Liver (tissue), 9 donors: Measurements from ENCODE around the gene TMTC1. TPM values are rescaled to one million over a fixed set of nuclear protein-coding genes. Genes with fewer than 3 reads are reported as not detected.

ENCODE experiments used
- DNase-seq: peaks from one replicate; pipeline ENCODE4 v3.0.0-alpha.2; 2017; ENCODE audit warnings: low spot score
- H3K27ac ChIP-seq, 2 donors: one replicate each; pipeline ENCODE4 v1.7.0; 2013; ENCODE audit warnings: inconsistent platforms in 2 of 2, low read length in 2 of 2, control low read depth in 1 of 2, low read depth in 1 of 2, mild to moderate bottlenecking in 1 of 2
- H3K27me3 ChIP-seq, 4 donors: one replicate each; pipeline versions ENCODE4 v1.6.1 to v1.7.0; 2013; ENCODE audit warnings: low read length in 3 of 4, inconsistent platforms in 1 of 4, mild to moderate bottlenecking in 1 of 4, moderate library complexity in 1 of 4; ENCODE audit not compliant: control insufficient read depth in 4 of 4, insufficient read depth in 4 of 4
- H3K36me3 ChIP-seq, 4 donors: one replicate each; pipeline versions ENCODE4 v1.6.1 to v1.7.0; 2013; ENCODE audit warnings: low read length in 3 of 4, mild to moderate bottlenecking in 3 of 4, low read depth in 1 of 4, moderate library complexity in 1 of 4; ENCODE audit not compliant: control insufficient read depth in 4 of 4, insufficient read depth in 3 of 4
- H3K4me1 ChIP-seq, 4 donors: one replicate each; pipeline versions ENCODE4 v1.6.1 to v1.7.0; 2013; ENCODE audit warnings: low read length in 3 of 4, mild to moderate bottlenecking in 3 of 4, moderate library complexity in 1 of 4; ENCODE audit not compliant: control insufficient read depth in 4 of 4, insufficient read depth in 4 of 4
- H3K4me3 ChIP-seq, 3 donors: one replicate each; pipeline versions ENCODE4 v1.6.1 to v1.7.0; 2013; ENCODE audit warnings: low read length in 3 of 3, control low read depth in 1 of 3, low read depth in 1 of 3, mild to moderate bottlenecking in 1 of 3
- H3K9ac ChIP-seq, 2 donors: one replicate each; pipeline ENCODE4 v1.7.0; 2013; ENCODE audit warnings: low read length in 2 of 2, mild to moderate bottlenecking in 2 of 2, moderate library complexity in 2 of 2, control low read depth in 1 of 2, low read depth in 1 of 2
- H3K9me3 ChIP-seq, 4 donors: one replicate each; pipeline versions ENCODE4 v1.6.1 to v1.7.0; 2013; ENCODE audit warnings: low read length in 3 of 4; ENCODE audit not compliant: control insufficient read depth in 4 of 4
- EGR1 ChIP-seq, 2 donors: IDR thresholded peaks; 2 replicates each; pipeline ENCODE4 v1.6.1; 2016 to 2018; ENCODE audit warnings: antibody characterized with exemption in 2 of 2, low read depth in 2 of 2
- FOXA1 ChIP-seq: IDR thresholded peaks from 2 replicates; pipeline ENCODE4 v1.6.1; 2016; ENCODE audit warnings: antibody characterized with exemption
- FOXA2 ChIP-seq: IDR thresholded peaks from 2 replicates; pipeline ENCODE4 v1.6.1; 2016; ENCODE audit warnings: antibody characterized with exemption
- HNF4G ChIP-seq: IDR thresholded peaks from 2 replicates; pipeline ENCODE4 v1.6.1; 2016; ENCODE audit warnings: antibody characterized with exemption
- JUND ChIP-seq, 2 donors: IDR thresholded peaks; 2 replicates each; pipeline ENCODE4 v1.6.1; 2016; ENCODE audit warnings: antibody characterized with exemption in 2 of 2
- NR2F2 ChIP-seq: IDR thresholded peaks from 2 replicates; pipeline ENCODE4 v1.6.1; 2016; ENCODE audit warnings: antibody characterized with exemption
- RAD21 ChIP-seq, 2 donors: IDR thresholded peaks; 2 replicates each; pipeline ENCODE4 v1.6.1; 2016; ENCODE audit warnings: antibody characterized with exemption in 2 of 2, mild to moderate bottlenecking in 2 of 2
- RXRA ChIP-seq, 2 donors: IDR thresholded peaks; 2 replicates each; pipeline ENCODE4 v1.6.1; 2017 to 2018; ENCODE audit warnings: antibody characterized with exemption in 2 of 2, mild to moderate bottlenecking in 1 of 2
- TAF1 ChIP-seq: conservative IDR thresholded peaks from 2 replicates; pipeline ENCODE4 v1.6.1; 2016; ENCODE audit warnings: antibody characterized with exemption, mild to moderate bottlenecking
- WGBS: extraction: QIAGEN DNeasy Blood & Tissue Kit; methylation state at CpG from one replicate; pipeline ENCODE4 v1.1.7; 2013; 5-methylcytosine and 5-hydroxymethylcytosine counted together
- polyA plus RNA-seq, 2 donors: library from polyadenylated mRNA; stranded (reverse) in 1 of 2; unstranded in 1 of 2; fragments of 200-250 nt in 1 of 2; fragments of >200 nt in 1 of 2; fragmentation: Nextera tagmentation in 1 of 2; extraction: Ambion mirVana in 1 of 2; gene quantifications; one replicate each; pipeline versions ENCODE4 v1.2.1 to v1.2.3, GENCODE V29; 2013 to 2015
- total RNA-seq, 2 donors: library from RNA; depleted of rRNA; stranded (reverse); fragments of >200 nt; gene quantifications; one replicate each; pipeline ENCODE4 v1.2.3, GENCODE V29; 2014
- TF ChIP-seq, protein P1 (sequence below): IDR thresholded peaks from 2 replicates; pipeline ENCODE4 v1.6.1; 2016; ENCODE audit warnings: antibody characterized with exemption
- TF ChIP-seq, protein P2 (sequence below): IDR thresholded peaks from 2 replicates; pipeline ENCODE4 v1.6.1; 2016; ENCODE audit warnings: antibody characterized with exemption
- TF ChIP-seq, protein P3 (sequence below): fragments of 150-350 bp; IDR thresholded peaks from 2 replicates; pipeline ENCODE4 v1.5.1; 2017; ENCODE audit warnings: improper control_type of control experiment, low read depth, low read length; ENCODE audit not compliant: missing input control
- TF ChIP-seq, protein P4 (sequence below): IDR thresholded peaks from 2 replicates; pipeline ENCODE4 v1.6.1; 2016; ENCODE audit warnings: antibody characterized with exemption
- TF ChIP-seq, protein P5 (sequence below): IDR thresholded peaks from 2 replicates; pipeline ENCODE4 v1.6.1; 2016; ENCODE audit warnings: antibody characterized with exemption, mild to moderate bottlenecking
- donor health status: healthy.
- donor health status: healthy.
- donor health status: healthy.
- donor health status: healthy.
- donor health status: healthy.

The TMTC1 gene
- total and polyA plus RNA-seq, 4 donors = 0.76 to 3.3 (median 2.1) TPM

DNA sequence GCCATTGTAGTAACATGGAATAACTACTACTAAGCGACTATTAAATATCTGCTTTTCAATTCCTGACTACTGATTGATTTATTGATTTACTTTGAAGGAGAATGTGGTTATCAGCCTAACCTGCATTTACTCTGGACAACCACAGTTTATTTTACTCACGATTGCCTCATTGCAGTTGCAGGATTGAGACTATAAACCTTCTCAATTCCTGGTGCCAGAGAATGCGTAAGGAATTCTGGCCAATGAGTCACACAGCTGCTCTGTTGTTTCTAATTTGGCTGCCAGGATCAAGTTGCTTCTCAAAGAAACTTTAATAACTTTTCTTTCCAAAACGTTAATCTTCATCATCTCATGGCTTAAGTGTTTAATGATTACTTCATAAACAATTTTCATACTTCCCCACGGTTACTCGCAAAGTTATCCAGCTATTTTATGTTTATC is 13.1 kb upstream of the TMTC1 start:
- H3K4me3 ChIP-seq = no peak overlapping the region
- DNase-seq = no peak
- H3K9me3 ChIP-seq = no peaks in the 10 kb centered on the region
- H3K4me1 ChIP-seq = no peaks in the 10 kb centered on the region
- no peaks in the 10 kb centered on the region for H3K27me3 ChIP-seq
- no peak overlapping the region for H3K27ac ChIP-seq
- TF ChIP-seq, protein P1, sequence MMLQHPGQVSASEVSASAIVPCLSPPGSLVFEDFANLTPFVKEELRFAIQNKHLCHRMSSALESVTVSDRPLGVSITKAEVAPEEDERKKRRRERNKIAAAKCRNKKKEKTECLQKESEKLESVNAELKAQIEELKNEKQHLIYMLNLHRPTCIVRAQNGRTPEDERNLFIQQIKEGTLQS = no peak
- TF ChIP-seq FOXA2 (no peak), NR2F2 (no peak), JUND (IDR thresholded peaks at IDR 0.05) (no peak), EGR1 (IDR thresholded peaks at IDR 0.05; ENCODE audit: low read depth in 2 of 2) (no peak), FOXA1 (no peak), HNF4G (no peak), RAD21 (IDR thresholded peaks at IDR 0.05) (no peak), TAF1 (no peak), RXRA (IDR thresholded peaks at IDR 0.05) (no peak)
- TF ChIP-seq, protein P2, sequence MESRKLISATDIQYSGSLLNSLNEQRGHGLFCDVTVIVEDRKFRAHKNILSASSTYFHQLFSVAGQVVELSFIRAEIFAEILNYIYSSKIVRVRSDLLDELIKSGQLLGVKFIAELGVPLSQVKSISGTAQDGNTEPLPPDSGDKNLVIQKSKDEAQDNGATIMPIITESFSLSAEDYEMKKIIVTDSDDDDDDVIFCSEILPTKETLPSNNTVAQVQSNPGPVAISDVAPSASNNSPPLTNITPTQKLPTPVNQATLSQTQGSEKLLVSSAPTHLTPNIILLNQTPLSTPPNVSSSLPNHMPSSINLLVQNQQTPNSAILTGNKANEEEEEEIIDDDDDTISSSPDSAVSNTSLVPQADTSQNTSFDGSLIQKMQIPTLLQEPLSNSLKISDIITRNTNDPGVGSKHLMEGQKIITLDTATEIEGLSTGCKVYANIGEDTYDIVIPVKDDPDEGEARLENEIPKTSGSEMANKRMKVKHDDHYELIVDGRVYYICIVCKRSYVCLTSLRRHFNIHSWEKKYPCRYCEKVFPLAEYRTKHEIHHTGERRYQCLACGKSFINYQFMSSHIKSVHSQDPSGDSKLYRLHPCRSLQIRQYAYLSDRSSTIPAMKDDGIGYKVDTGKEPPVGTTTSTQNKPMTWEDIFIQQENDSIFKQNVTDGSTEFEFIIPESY = no peak
- TF ChIP-seq, protein P3, sequence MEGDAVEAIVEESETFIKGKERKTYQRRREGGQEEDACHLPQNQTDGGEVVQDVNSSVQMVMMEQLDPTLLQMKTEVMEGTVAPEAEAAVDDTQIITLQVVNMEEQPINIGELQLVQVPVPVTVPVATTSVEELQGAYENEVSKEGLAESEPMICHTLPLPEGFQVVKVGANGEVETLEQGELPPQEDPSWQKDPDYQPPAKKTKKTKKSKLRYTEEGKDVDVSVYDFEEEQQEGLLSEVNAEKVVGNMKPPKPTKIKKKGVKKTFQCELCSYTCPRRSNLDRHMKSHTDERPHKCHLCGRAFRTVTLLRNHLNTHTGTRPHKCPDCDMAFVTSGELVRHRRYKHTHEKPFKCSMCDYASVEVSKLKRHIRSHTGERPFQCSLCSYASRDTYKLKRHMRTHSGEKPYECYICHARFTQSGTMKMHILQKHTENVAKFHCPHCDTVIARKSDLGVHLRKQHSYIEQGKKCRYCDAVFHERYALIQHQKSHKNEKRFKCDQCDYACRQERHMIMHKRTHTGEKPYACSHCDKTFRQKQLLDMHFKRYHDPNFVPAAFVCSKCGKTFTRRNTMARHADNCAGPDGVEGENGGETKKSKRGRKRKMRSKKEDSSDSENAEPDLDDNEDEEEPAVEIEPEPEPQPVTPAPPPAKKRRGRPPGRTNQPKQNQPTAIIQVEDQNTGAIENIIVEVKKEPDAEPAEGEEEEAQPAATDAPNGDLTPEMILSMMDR = no peak
- TF ChIP-seq, protein P4, sequence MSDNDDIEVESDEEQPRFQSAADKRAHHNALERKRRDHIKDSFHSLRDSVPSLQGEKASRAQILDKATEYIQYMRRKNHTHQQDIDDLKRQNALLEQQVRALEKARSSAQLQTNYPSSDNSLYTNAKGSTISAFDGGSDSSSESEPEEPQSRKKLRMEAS = no peak
- WGBS = 42% methylated on average over 6 of the region's 6 CpGs
- H3K36me3 ChIP-seq = no peaks in the 10 kb centered on the region
- no peak overlapping the region for H3K9ac ChIP-seq

DNA sequence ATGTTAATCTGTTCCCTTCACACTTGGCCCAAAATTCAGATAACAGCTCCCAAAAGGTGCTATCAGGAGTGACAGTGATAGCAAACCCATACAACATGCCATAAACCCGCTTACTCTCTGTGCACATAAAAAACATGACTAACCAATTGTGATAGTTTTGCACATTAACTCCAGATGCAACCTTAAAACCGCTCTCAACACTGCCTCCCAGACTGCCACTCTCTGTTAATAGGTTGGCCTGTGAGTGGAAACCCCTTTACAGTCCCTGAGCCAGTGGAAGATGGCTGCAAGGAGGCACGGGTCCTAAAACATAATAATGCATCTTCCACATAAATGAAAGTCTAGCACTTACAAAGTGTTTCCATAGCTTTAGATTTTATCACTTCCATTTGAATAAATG is 12.0 kb upstream of the TMTC1 start:
- DNase-seq = no peak
- Histone ChIP-seq H3K27ac (no peak overlapping the region), H3K9ac (no peak overlapping the region), H3K36me3 (no peaks in the 10 kb centered on the region), H3K4me3 (no peak overlapping the region), H3K9me3 (no peaks in the 10 kb centered on the region), H3K4me1 (no peaks in the 10 kb centered on the region), H3K27me3 (no peaks in the 10 kb centered on the region)
- 79% methylated on average over 3 of the region's 3 CpGs for WGBS
- no peak for TF ChIP-seq TAF1
- TF ChIP-seq, protein P2 = no peak
- TF ChIP-seq, protein P5, sequence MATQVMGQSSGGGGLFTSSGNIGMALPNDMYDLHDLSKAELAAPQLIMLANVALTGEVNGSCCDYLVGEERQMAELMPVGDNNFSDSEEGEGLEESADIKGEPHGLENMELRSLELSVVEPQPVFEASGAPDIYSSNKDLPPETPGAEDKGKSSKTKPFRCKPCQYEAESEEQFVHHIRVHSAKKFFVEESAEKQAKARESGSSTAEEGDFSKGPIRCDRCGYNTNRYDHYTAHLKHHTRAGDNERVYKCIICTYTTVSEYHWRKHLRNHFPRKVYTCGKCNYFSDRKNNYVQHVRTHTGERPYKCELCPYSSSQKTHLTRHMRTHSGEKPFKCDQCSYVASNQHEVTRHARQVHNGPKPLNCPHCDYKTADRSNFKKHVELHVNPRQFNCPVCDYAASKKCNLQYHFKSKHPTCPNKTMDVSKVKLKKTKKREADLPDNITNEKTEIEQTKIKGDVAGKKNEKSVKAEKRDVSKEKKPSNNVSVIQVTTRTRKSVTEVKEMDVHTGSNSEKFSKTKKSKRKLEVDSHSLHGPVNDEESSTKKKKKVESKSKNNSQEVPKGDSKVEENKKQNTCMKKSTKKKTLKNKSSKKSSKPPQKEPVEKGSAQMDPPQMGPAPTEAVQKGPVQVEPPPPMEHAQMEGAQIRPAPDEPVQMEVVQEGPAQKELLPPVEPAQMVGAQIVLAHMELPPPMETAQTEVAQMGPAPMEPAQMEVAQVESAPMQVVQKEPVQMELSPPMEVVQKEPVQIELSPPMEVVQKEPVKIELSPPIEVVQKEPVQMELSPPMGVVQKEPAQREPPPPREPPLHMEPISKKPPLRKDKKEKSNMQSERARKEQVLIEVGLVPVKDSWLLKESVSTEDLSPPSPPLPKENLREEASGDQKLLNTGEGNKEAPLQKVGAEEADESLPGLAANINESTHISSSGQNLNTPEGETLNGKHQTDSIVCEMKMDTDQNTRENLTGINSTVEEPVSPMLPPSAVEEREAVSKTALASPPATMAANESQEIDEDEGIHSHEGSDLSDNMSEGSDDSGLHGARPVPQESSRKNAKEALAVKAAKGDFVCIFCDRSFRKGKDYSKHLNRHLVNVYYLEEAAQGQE = no peak
